ENCODE data around the gene MYOM3.
A peak's percentile ranks its signal among the peaks of the same experiment; 100 is the strongest.

MYOM3 gene

GRCh38 chr1:24111996-24112779 lies at the start of gene MYOM3:
MYOM3 (minus strand) TSS chr1:24112135; CDS start chr1:24108636, 3,499 bp downstream.
- no peak within 1 kb of the TSS for H2AFZ ChIP-seq (ENCODE audit: low read depth, low read length)
- no peaks in the 10 kb centered on the region for H4K20me1 ChIP-seq (ENCODE audit: insufficient read depth, low read length)
- no peaks in the 10 kb centered on the region for H3K9me3 ChIP-seq (ENCODE audit: insufficient read depth, low read length)
- no peak within 1 kb of the TSS for H3K27ac ChIP-seq (ENCODE audit: low read length)
- peaks cover 6% of the 10 kb centered on the region; the same call in 1 of the 2 replicates for H3K27me3 ChIP-seq (ENCODE audit: low read depth, low read length)
- H3K79me2 ChIP-seq (ENCODE audit: low read length) = no peaks in the 10 kb centered on the region
- peak within 1 kb of the TSS; percentile 39; the same call in 1 of the 2 replicates for H3K4me2 ChIP-seq (ENCODE audit: low read length)
- no peak within 1 kb of the TSS for H3K4me3 ChIP-seq (ENCODE audit: low read length)
- no peaks in the 10 kb centered on the region for H3K4me1 ChIP-seq (ENCODE audit: low read length)
- TF ChIP-seq EZH2phosphoT487 (IDR thresholded peaks at IDR 0.05; ENCODE audit: low read depth) = no peak
- TF ChIP-seq CTCF (IDR thresholded peaks at IDR 0.05; ENCODE audit: low read depth, low read length) = peak; percentile 42
- H3K36me3 ChIP-seq (replicated peaks; ENCODE audit: low read depth, low read length) = no peaks in the 10 kb centered on the region
- no peak within 1 kb of the TSS for H3K9ac ChIP-seq (ENCODE audit: low read length)

GRCh38 chr1:24161270-24161669 lies 49.3 kb upstream of the MYOM3 start:
- Histone ChIP-seq H4K20me1 (ENCODE audit: insufficient read depth, low read length) (no peaks in the 10 kb centered on the region), H3K36me3 (replicated peaks; ENCODE audit: low read depth, low read length) (peaks cover 41% of the 10 kb centered on the region), H3K4me3 (ENCODE audit: low read length) (no peak overlapping the region), H2AFZ (ENCODE audit: low read depth, low read length) (no peak overlapping the region), H3K27me3 (ENCODE audit: low read depth, low read length) (no peaks in the 10 kb centered on the region), H3K27ac (ENCODE audit: low read length) (no peak overlapping the region), H3K9ac (ENCODE audit: low read length) (no peak overlapping the region), H3K79me2 (ENCODE audit: low read length) (no peaks in the 10 kb centered on the region), H3K4me2 (ENCODE audit: low read length) (no peak overlapping the region), H3K4me1 (ENCODE audit: low read length) (peaks cover 2% of the 10 kb centered on the region; the same call in 1 of the 2 replicates), H3K9me3 (ENCODE audit: insufficient read depth, low read length) (no peaks in the 10 kb centered on the region)
- TF ChIP-seq EZH2phosphoT487 (IDR thresholded peaks at IDR 0.05; ENCODE audit: low read depth) (no peak), CTCF (IDR thresholded peaks at IDR 0.05; ENCODE audit: low read depth, low read length) (no peak)

GRCh38 chr1:24159366-24159765 lies 47.4 kb upstream of the MYOM3 start:
- TF ChIP-seq EZH2phosphoT487 (IDR thresholded peaks at IDR 0.05; ENCODE audit: low read depth) = no peak
- TF ChIP-seq CTCF (IDR thresholded peaks at IDR 0.05; ENCODE audit: low read depth, low read length) = no peak
- peaks cover 21% of the 10 kb centered on the region for H3K4me1 ChIP-seq (ENCODE audit: low read length)
- no peaks in the 10 kb centered on the region for H3K27me3 ChIP-seq (ENCODE audit: low read depth, low read length)
- no peaks in the 10 kb centered on the region for H3K79me2 ChIP-seq (ENCODE audit: low read length)
- H3K9me3 ChIP-seq (ENCODE audit: insufficient read depth, low read length) = no peaks in the 10 kb centered on the region
- H3K27ac ChIP-seq (ENCODE audit: low read length) = no peak overlapping the region
- H3K36me3 ChIP-seq (replicated peaks; ENCODE audit: low read depth, low read length) = peaks cover 39% of the 10 kb centered on the region
- no peaks in the 10 kb centered on the region for H4K20me1 ChIP-seq (ENCODE audit: insufficient read depth, low read length)
- H3K4me2 ChIP-seq (ENCODE audit: low read length) = no peak overlapping the region
- no peak overlapping the region for H3K9ac ChIP-seq (ENCODE audit: low read length)
- H2AFZ ChIP-seq (ENCODE audit: low read depth, low read length) = no peak overlapping the region
- H3K4me3 ChIP-seq (ENCODE audit: low read length) = no peak overlapping the region

GRCh38 chr1:24157918-24158481 lies 46.1 kb upstream of the MYOM3 start:
- H3K27ac ChIP-seq (ENCODE audit: low read length) = no peak overlapping the region
- no peaks in the 10 kb centered on the region for H3K27me3 ChIP-seq (ENCODE audit: low read depth, low read length)

More at GRCh38 chr1:24157918-24158481, 46.1 kb upstream of the MYOM3 start:
- Histone ChIP-seq H3K36me3 (replicated peaks; ENCODE audit: low read depth, low read length) (peaks cover 37% of the 10 kb centered on the region), H3K4me1 (ENCODE audit: low read length) (peaks cover 31% of the 10 kb centered on the region), H3K9ac (ENCODE audit: low read length) (no peak overlapping the region), H3K9me3 (ENCODE audit: insufficient read depth, low read length) (no peaks in the 10 kb centered on the region), H2AFZ (ENCODE audit: low read depth, low read length) (no peak overlapping the region), H3K4me3 (ENCODE audit: low read length) (no peak overlapping the region), H3K79me2 (ENCODE audit: low read length) (no peaks in the 10 kb centered on the region), H4K20me1 (ENCODE audit: insufficient read depth, low read length) (no peaks in the 10 kb centered on the region), H3K4me2 (ENCODE audit: low read length) (no peak overlapping the region)
- no peak for TF ChIP-seq EZH2phosphoT487 (IDR thresholded peaks at IDR 0.05; ENCODE audit: low read depth)
